ENCODE measurements around the gene TFCP2. TPM values are rescaled to one million over a fixed set of nuclear protein-coding genes. Genes with fewer than 3 reads are reported as not detected.

Gene TFCP2
- total and polyA plus RNA-seq, 7 donors: 7.8 to 24.6 (median 16.4) TPM

DNA sequence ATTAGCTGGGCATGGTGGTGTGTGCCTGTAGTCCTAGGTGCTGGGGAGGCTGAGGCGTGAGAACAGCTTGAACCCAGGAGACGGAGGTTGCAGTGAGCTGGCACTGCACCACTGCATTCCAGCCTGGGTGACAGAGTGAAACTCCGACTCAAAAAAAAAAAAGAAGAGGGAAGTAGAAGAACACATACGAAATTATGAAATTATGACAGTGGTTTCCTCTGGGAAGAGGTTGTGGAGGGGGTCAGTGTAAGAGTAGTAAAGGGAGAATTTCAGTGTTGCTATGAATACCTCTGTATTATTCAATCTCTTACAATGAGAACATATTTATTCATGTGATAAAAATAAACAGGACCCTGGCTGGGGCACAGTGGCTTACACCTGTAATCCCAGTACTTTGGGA, 64.8 kb downstream of the TFCP2 start:
- Histone ChIP-seq H3K36me3 (ENCODE audit: insufficient read depth in 1 of 2, low read depth in 1 of 2) (peaks cover 5 to 92% of the 10 kb centered on the region in 2 donors), H3K27me3 (ENCODE audit: insufficient read depth in 3 of 3, low read length in 2 of 3) (no peaks in the 10 kb centered on the region), H3K4me3 (no peak overlapping the region), H3K4me1 (no peaks in the 10 kb centered on the region), H3K27ac (no peak overlapping the region), H3K9me3 (no peaks in the 10 kb centered on the region)
- ATAC-seq: no peak
- DNase-seq: no peak
- WGBS, 3 donors: 84 to 88% (median 88%) methylated on average over 4 of the region's 4 CpGs
- intact Hi-C loops (cut with DNase I): no loop called here
- no peak for TF ChIP-seq CTCF (IDR thresholded peaks at IDR 0.05)

GRCh38 chr12:51103977-51104376, 69.0 kb downstream of the TFCP2 start:
- intact Hi-C loops (cut with DNase I): no loop called here
- Histone ChIP-seq H3K9me3 (no peaks in the 10 kb centered on the region), H3K4me3 (no peak overlapping the region), H3K27me3 (ENCODE audit: insufficient read depth in 3 of 3, low read length in 2 of 3) (no peaks in the 10 kb centered on the region), H3K4me1 (no peaks in the 10 kb centered on the region), H3K36me3 (ENCODE audit: insufficient read depth in 1 of 2, low read depth in 1 of 2) (peaks cover 6 to 95% of the 10 kb centered on the region in 2 donors), H3K27ac (no peak overlapping the region)
- DNase-seq (no peak), ATAC-seq (no peak)
- no peak for TF ChIP-seq CTCF (IDR thresholded peaks at IDR 0.05)

- Histone ChIP-seq H3K36me3 (ENCODE audit: insufficient read depth in 1 of 2, low read depth in 1 of 2) (peaks cover 5 to 98% of the 10 kb centered on the region in 2 donors), H3K27me3 (ENCODE audit: insufficient read depth in 3 of 3, low read length in 2 of 3) (no peaks in the 10 kb centered on the region), H3K27ac (no peak overlapping the region), H3K4me1 (no peaks in the 10 kb centered on the region), H3K4me3 (no peak overlapping the region), H3K9me3 (no peaks in the 10 kb centered on the region)
- intact Hi-C loops (cut with DNase I): no loop called here
- ATAC-seq (no peak), DNase-seq (no peak)
- no peak for TF ChIP-seq CTCF (IDR thresholded peaks at IDR 0.05)
- 92 to 100% (median 95%) methylated on average over 1 of the region's 1 CpG for WGBS, 3 donors
These were observed 74.3 kb downstream of the TFCP2 start for GRCh38 chr12:51098611-51099010.

DNA sequence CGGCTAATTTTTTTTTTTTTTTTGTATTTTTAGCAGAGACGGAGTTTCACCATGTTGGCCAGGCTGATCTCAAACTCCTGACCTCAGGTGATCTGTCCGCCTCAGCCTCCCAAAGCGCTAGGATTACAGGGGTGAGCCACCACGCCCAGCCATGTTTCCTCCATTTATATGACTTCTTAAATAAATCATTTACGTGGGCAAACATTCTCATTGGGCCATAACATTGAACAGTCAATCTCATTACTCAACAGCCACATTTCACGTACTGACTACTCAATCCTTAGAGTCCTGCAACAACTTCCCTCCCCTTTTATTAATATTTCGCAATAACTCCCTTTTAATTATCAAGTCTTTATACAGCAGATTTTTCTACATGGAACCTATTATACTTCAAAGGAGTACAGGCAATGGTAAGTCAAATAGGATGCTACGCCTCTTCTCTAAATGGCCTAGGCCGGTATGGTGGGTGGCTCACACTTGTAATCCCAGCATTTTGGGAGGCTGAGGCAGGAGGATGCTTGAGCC, 82.2 kb downstream of the TFCP2 start:
- WGBS, 3 donors: 90 to 98% (median 97%) methylated on average over 10 of the region's 10 CpGs
- intact Hi-C loops (cut with DNase I): no loop called here
- Histone ChIP-seq H3K27me3 (ENCODE audit: insufficient read depth in 3 of 3, low read length in 2 of 3) (no peaks in the 10 kb centered on the region), H3K36me3 (ENCODE audit: insufficient read depth in 1 of 2, low read depth in 1 of 2) (peaks cover 0 to 50% of the 10 kb centered on the region in 2 donors), H3K9me3 (no peaks in the 10 kb centered on the region), H3K4me1 (no peaks in the 10 kb centered on the region), H3K4me3 (no peak overlapping the region), H3K27ac (no peak overlapping the region)
- DNase-seq: no peak
- no peak for TF ChIP-seq CTCF (IDR thresholded peaks at IDR 0.05)
- ATAC-seq: no peak

DNA sequence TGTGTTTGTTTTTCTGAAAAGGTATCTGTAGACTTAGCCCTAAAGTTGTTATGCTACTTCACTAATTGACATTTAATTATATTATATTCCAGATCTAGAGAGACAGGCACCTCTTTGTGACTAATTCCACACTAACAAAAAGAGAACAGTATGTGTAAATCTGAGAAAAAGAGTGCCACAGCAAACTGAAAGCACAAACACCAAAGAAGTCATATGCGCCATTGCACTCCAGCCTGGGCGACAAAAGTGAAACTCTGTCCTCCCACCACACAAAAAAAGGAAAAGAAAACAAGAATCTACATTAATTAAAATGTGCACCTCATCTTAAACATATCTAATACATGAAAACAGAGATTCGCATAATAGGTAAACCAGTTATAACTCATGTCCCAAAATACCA, 85.1 kb downstream of the TFCP2 start:
- DNase-seq (no peak), ATAC-seq (no peak)
- 95 to 99% (median 96%) methylated on average over 3 of the region's 3 CpGs for WGBS, 3 donors
- Histone ChIP-seq H3K27me3 (ENCODE audit: insufficient read depth in 3 of 3, low read length in 2 of 3) (no peaks in the 10 kb centered on the region), H3K9me3 (no peaks in the 10 kb centered on the region), H3K4me1 (no peaks in the 10 kb centered on the region), H3K27ac (no peak overlapping the region), H3K4me3 (no peak overlapping the region), H3K36me3 (ENCODE audit: insufficient read depth in 1 of 2, low read depth in 1 of 2) (peaks cover 0 to 23% of the 10 kb centered on the region in 2 donors)
- TF ChIP-seq CTCF (IDR thresholded peaks at IDR 0.05): no peak
- intact Hi-C loops (cut with DNase I): no loop called here

All from psoas muscle (tissue), 8 donors.